K562 (cell line): ENCODE measurements around the gene SKIL. TPM values are rescaled to one million over a fixed set of nuclear protein-coding genes. Genes with fewer than 3 reads are reported as not detected.
A peak's percentile ranks its signal among the peaks of the same experiment; 100 is the strongest.

Source experiments
- FOXP1 ChIP-seq: sonication (generic); formaldehyde crosslinking; IDR thresholded peaks from 2 replicates; pipeline ENCODE4 v1.8.0; 2022; ENCODE audit warnings: mild to moderate bottlenecking, missing genetic modification reagents
- GATAD2A ChIP-seq: fragments of 450-650 bp; IDR thresholded peaks from 2 replicates; pipeline ENCODE4 v1.6.1; 2017
- HMGN3 ChIP-seq: IDR thresholded peaks from 2 replicates; pipeline ENCODE4 v1.6.1; 2011; ENCODE audit warnings: borderline replicate concordance, low read depth, mild to moderate bottlenecking, mixed read lengths, low read length; ENCODE audit not compliant: insufficient read length; ENCODE audit errors: extremely low read depth
- MYC ChIP-seq, 2 experiments: fragments of 250-450 bp in 1 of 2; sonication (Bioruptor Pico) in 1 of 2; IDR thresholded peaks; 2 replicates each; pipeline versions ENCODE4 v1.5.1 to v1.6.1; 2012 to 2021; ENCODE audit warnings: low read depth in 2 of 2, borderline replicate concordance in 1 of 2, improper control_type of control experiment in 1 of 2, low read length in 1 of 2, mild to moderate bottlenecking in 1 of 2, moderate library complexity in 1 of 2
- NCOA4 ChIP-seq: fragments of 450-650 bp; IDR thresholded peaks from 2 replicates; pipeline ENCODE4 v1.6.1; 2018; ENCODE audit warnings: mild to moderate bottlenecking; ENCODE audit not compliant: partially characterized antibody
- NFATC3 ChIP-seq: fragments of 450-650 bp; IDR thresholded peaks from 2 replicates; pipeline ENCODE4 v1.6.1; 2017; ENCODE audit warnings: mild to moderate bottlenecking
- PHF8 ChIP-seq: fragments of 200-600 bp; sonication (generic); IDR thresholded peaks from 2 replicates; pipeline ENCODE4 v1.6.1; 2012; ENCODE audit warnings: mixed run types, mild to moderate bottlenecking, inconsistent platforms, low read length, moderate library complexity, borderline replicate concordance
- RUNX1 ChIP-seq: sonication (generic); IDR thresholded peaks from 2 replicates; pipeline ENCODE4 v1.6.1; 2016; ENCODE audit warnings: antibody characterized with exemption, low read depth
- WHSC1 ChIP-seq: IDR thresholded peaks from one replicate; pipeline ENCODE4 v1.6.1; 2012; ENCODE audit warnings: low read length, control low read depth, inconsistent platforms
- ZNF224 ChIP-seq: sonication (generic); formaldehyde crosslinking; IDR thresholded peaks from 2 replicates; pipeline ENCODE4 v1.8.0; 2022; ENCODE audit warnings: mild to moderate bottlenecking, missing genetic modification reagents
- ZNF444 ChIP-seq: fragments of 250-450 bp; sonication (Bioruptor Pico); IDR thresholded peaks from 2 replicates; pipeline ENCODE4 v1.4.0; 2020; ENCODE audit warnings: mild to moderate bottlenecking, moderate library complexity
- ZNF764 ChIP-seq: fragments of 250-450 bp; sonication (Bioruptor Pico); IDR thresholded peaks from 2 replicates; pipeline ENCODE4 v1.4.0; 2020; ENCODE audit warnings: low read depth, mild to moderate bottlenecking, moderate library complexity
- polyA plus RNA-seq, 8 experiments: library from polyadenylated mRNA; depleted of rRNA in 4 of 8; stranded (reverse) in 5 of 8; unstranded in 3 of 8; fragments of >200 nt; fragmentation: Nextera tagmentation in 2 of 8; fragmentation: Illumina TruSeq in 1 of 8; extraction: Ambion mirVana in 2 of 8; extraction: Trizol in 1 of 8; gene quantifications; 2 replicates each; pipeline versions ENCODE4 v1.2.1 to v1.2.3, GENCODE V29; 2011 to 2014; ENCODE audit warnings: inconsistent platforms in 1 of 8, missing spikeins in 1 of 8
- total RNA-seq, 7 experiments: library from RNA; depleted of rRNA in 6 of 7; stranded (reverse); fragments of >200 nt in 6 of 7; fragmentation: Illumina TruSeq in 2 of 7; extraction: Trizol in 2 of 7; gene quantifications; 2 replicates each; pipeline versions ENCODE4 v1.2.1 to v1.2.3, GENCODE V29; 2011 to 2021; ENCODE audit warnings: low replicate concordance in 1 of 7
- TF ChIP-seq, protein P1 (sequence below), 2 experiments: fragments of 450-650 bp in 1 of 2; sonication (generic) in 1 of 2; formaldehyde crosslinking in 1 of 2; IDR thresholded peaks in 1 of 2; conservative IDR thresholded peaks in 1 of 2; 2 replicates each; pipeline versions ENCODE4 v1.6.1 to v1.8.1; 2016 to 2023; ENCODE audit warnings: mild to moderate bottlenecking in 2 of 2, moderate library complexity in 2 of 2, inconsistent platforms in 1 of 2, missing genetic modification reagents in 1 of 2
- TF ChIP-seq, protein P2 (sequence below): fragments of 200-400 bp; formaldehyde crosslinking; IDR thresholded peaks from 2 replicates; pipeline ENCODE4 v1.6.1; 2017; ENCODE audit warnings: mild to moderate bottlenecking, low read depth, low read length, moderate library complexity
- TF ChIP-seq, protein P3 (sequence below): fragments of 250-450 bp; sonication (Bioruptor Pico); IDR thresholded peaks from 2 replicates; pipeline ENCODE4 v1.8.0; 2021; ENCODE audit warnings: borderline replicate concordance, mild to moderate bottlenecking, moderate library complexity; ENCODE audit not compliant: poor library complexity, severe bottlenecking
- TF ChIP-seq, protein P4 (sequence below): sonication (generic); formaldehyde crosslinking; IDR thresholded peaks from 2 replicates; pipeline ENCODE4 v1.8.0; 2022; ENCODE audit warnings: mild to moderate bottlenecking, missing genetic modification reagents, borderline replicate concordance
- TF ChIP-seq, protein P5 (sequence below): fragments of 450-650 bp; IDR thresholded peaks from 2 replicates; pipeline ENCODE4 v1.6.1; 2016; ENCODE audit warnings: missing biosample characterization, missing genetic modification characterization

SKIL gene
- total and polyA plus RNA-seq, 9 of the 15 experiments (the other 6 are each of a cell fraction or from before 2014, with no cell fraction given) = 4.3 to 19.1 (median 9.7) TPM

DNA sequence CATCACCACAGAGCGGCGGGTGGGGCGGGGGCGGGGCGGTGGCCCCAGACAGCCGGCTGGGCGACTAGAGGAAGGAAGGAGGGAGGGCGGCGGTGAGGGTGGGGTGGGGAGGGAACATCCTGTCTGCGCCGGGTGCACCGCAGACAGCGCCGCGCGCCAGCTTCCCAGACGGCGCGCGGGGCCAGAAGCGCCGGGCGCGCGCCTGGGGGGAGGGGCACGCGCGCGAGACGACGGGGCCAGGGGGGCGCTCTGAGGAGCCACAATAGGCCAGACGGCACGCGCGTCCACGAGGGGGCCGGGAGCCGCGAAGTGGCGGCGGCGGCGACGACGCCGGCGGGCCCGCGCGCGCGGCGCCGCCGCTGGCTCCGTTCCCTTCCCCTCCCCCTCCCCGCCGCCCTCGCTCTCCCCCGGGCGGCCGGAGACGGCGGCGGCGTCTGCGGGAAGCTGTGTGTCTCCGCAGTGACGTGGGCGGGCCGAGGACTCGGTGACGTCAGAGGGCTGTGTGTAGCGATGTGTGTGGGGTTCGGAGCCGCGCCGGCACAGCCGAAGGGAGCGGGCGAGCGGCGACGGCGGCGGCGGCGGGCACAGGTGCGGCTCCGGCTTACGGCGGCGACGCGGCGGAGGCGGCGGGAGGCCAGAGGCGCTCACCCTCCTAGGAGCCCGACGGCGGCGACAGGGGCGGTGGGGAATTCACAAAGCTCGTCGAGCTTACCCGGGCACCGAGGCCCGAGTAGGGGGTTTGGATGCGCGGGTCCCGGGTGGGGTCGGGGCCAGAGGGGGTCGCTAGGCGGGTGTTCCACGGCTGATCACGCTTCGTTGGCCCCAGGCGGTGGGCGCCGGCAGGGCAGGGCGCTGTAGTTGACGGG, at the start of gene SKIL (continued):
- TF ChIP-seq, protein P1, sequence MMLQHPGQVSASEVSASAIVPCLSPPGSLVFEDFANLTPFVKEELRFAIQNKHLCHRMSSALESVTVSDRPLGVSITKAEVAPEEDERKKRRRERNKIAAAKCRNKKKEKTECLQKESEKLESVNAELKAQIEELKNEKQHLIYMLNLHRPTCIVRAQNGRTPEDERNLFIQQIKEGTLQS (IDR thresholded peaks at IDR 0.05) = peak; percentile 78
- TF ChIP-seq, protein P1 (CRISPR knock-in tag; conservative IDR thresholded peaks at IDR 0.05) = no peak
- TF ChIP-seq FOXP1 (CRISPR knock-in tag) (no peak; the same call in 1 of the 2 replicates), NFATC3 (no peak), RUNX1 (peak; percentile 40; the same call in 1 of the 2 replicates), ZNF444 (CRISPR knock-in tag) (no peak; the same call in 1 of the 2 replicates), GATAD2A (no peak), PHF8 (peak; percentile 50; the same call in 1 of the 2 replicates), MYC (IDR thresholded peaks at IDR 0.05; ENCODE audit: low read depth, low read length) (peak; percentile 41), MYC (CRISPR knock-in tag; IDR thresholded peaks at IDR 0.05; ENCODE audit: borderline replicate concordance, low read depth) (no peak), WHSC1 (no peak), HMGN3 (peak; percentile 77), ZNF764 (CRISPR knock-in tag) (no peak), NCOA4 (no peak), ZNF224 (no peak)
- TF ChIP-seq, protein P2, sequence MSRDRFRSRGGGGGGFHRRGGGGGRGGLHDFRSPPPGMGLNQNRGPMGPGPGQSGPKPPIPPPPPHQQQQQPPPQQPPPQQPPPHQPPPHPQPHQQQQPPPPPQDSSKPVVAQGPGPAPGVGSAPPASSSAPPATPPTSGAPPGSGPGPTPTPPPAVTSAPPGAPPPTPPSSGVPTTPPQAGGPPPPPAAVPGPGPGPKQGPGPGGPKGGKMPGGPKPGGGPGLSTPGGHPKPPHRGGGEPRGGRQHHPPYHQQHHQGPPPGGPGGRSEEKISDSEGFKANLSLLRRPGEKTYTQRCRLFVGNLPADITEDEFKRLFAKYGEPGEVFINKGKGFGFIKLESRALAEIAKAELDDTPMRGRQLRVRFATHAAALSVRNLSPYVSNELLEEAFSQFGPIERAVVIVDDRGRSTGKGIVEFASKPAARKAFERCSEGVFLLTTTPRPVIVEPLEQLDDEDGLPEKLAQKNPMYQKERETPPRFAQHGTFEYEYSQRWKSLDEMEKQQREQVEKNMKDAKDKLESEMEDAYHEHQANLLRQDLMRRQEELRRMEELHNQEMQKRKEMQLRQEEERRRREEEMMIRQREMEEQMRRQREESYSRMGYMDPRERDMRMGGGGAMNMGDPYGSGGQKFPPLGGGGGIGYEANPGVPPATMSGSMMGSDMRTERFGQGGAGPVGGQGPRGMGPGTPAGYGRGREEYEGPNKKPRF = no peak
- TF ChIP-seq, protein P3, sequence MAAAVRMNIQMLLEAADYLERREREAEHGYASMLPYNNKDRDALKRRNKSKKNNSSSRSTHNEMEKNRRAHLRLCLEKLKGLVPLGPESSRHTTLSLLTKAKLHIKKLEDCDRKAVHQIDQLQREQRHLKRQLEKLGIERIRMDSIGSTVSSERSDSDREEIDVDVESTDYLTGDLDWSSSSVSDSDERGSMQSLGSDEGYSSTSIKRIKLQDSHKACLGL = no peak
- TF ChIP-seq, protein P4, sequence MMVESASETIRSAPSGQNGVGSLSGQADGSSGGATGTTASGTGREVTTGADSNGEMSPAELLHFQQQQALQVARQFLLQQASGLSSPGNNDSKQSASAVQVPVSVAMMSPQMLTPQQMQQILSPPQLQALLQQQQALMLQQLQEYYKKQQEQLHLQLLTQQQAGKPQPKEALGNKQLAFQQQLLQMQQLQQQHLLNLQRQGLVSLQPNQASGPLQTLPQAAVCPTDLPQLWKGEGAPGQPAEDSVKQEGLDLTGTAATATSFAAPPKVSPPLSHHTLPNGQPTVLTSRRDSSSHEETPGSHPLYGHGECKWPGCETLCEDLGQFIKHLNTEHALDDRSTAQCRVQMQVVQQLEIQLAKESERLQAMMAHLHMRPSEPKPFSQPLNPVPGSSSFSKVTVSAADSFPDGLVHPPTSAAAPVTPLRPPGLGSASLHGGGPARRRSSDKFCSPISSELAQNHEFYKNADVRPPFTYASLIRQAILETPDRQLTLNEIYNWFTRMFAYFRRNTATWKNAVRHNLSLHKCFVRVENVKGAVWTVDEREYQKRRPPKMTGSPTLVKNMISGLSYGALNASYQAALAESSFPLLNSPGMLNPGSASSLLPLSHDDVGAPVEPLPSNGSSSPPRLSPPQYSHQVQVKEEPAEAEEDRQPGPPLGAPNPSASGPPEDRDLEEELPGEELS (CRISPR knock-in tag) = no peak
- TF ChIP-seq, protein P5, sequence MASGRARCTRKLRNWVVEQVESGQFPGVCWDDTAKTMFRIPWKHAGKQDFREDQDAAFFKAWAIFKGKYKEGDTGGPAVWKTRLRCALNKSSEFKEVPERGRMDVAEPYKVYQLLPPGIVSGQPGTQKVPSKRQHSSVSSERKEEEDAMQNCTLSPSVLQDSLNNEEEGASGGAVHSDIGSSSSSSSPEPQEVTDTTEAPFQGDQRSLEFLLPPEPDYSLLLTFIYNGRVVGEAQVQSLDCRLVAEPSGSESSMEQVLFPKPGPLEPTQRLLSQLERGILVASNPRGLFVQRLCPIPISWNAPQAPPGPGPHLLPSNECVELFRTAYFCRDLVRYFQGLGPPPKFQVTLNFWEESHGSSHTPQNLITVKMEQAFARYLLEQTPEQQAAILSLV (tag) = no peak
